Caco-2 (cell line): ENCODE results near the gene MMP20. TPM values are rescaled to one million over a fixed set of nuclear protein-coding genes. Genes with fewer than 3 reads are reported as not detected.
"Not testable (repeated sequence)": the region's sequence is repeated elsewhere in the genome, so short reads cannot be mapped to it uniquely, and the experiment has no call there.

Experiments
- BruUV-seq: library from RNA; stranded (reverse); fragments of 400-500 nt; replicated peaks from 2 replicates; lab custom pipeline; 2021; lab: Mats Ljungman, UMichigan
- CTCF ChIA-PET: fragments of 300-600 bp; sonication (Branson Sonifier 250); formaldehyde crosslinking; loops from one replicate; lab custom pipeline; 2022; ENCODE audit warnings: antibody characterized with exemption; lab: Charles Lee
- POLR2A ChIA-PET: fragments of 300-600 bp; sonication (Branson Sonifier 250); formaldehyde crosslinking; loops from one replicate; lab custom pipeline; 2022; ENCODE audit warnings: antibody characterized with exemption; lab: Charles Lee
- DNase-seq, 2 experiments: peaks; one replicate each; pipeline versions ENCODE4 v3.0.0 to v3.0.0-alpha.2; 2020 to 2022
- H3K27me3 ChIP-seq: replicated peaks from 2 replicates; pipeline ENCODE4 v1.6.0; 2011; ENCODE audit warnings: low read length; ENCODE audit not compliant: control insufficient read depth, insufficient read depth
- H3K36me3 ChIP-seq: 2 replicates; pipeline ENCODE4 v1.5.1; 2011; ENCODE audit warnings: low read length; ENCODE audit not compliant: control insufficient read depth, insufficient read depth
- H3K4me1 ChIP-seq: fragments of 250-450 bp; sonication (Bioruptor Pico); 2 replicates; pipeline ENCODE4 v1.5.1; 2020; ENCODE audit warnings: mild to moderate bottlenecking
- H3K4me3 ChIP-seq: 2 replicates; pipeline ENCODE4 v1.5.1; 2011; ENCODE audit warnings: low read depth, mild to moderate bottlenecking, control low read depth, low read length
- H3K9me3 ChIP-seq: fragments of 250-450 bp; sonication (Bioruptor Pico); 2 replicates; pipeline ENCODE4 v1.5.1; 2020; ENCODE audit warnings: mild to moderate bottlenecking, moderate library complexity
- H3K27ac Mint-ChIP-seq: one replicate; pipeline ENCODE4 v1.8.0; 2022; ENCODE audit warnings: mixed read lengths; ENCODE audit not compliant: unreplicated experiment
- H3K27me3 Mint-ChIP-seq: one replicate; pipeline ENCODE4 v1.8.0; 2022; ENCODE audit warnings: mixed read lengths; ENCODE audit not compliant: insufficient read depth, unreplicated experiment
- H3K36me3 Mint-ChIP-seq: one replicate; pipeline ENCODE4 v1.8.0; 2022; ENCODE audit warnings: mild to moderate bottlenecking, mixed read lengths; ENCODE audit not compliant: insufficient read depth, unreplicated experiment
- H3K4me1 Mint-ChIP-seq: one replicate; pipeline ENCODE4 v1.8.0; 2022; ENCODE audit warnings: low read depth, mixed read lengths; ENCODE audit not compliant: unreplicated experiment
- H3K4me3 Mint-ChIP-seq: one replicate; pipeline ENCODE4 v1.8.0; 2022; ENCODE audit warnings: mild to moderate bottlenecking, moderate library complexity, mixed read lengths; ENCODE audit not compliant: unreplicated experiment
- H3K9me3 Mint-ChIP-seq: one replicate; pipeline ENCODE4 v1.8.0; 2022; ENCODE audit warnings: mixed read lengths; ENCODE audit not compliant: unreplicated experiment
- CTCF ChIP-seq, 2 experiments: fragments of 200-600 bp in 1 of 2; IDR thresholded peaks; 1 replicate in 1 of 2; 2 replicates in 1 of 2; pipeline versions ENCODE4 v1.5.1 to v1.8.0; 2011 to 2022; ENCODE audit warnings: antibody characterized with exemption in 1 of 2, control low read depth in 1 of 2, inconsistent platforms in 1 of 2, low read depth in 1 of 2, low read length in 1 of 2, mild to moderate bottlenecking in 1 of 2, moderate library complexity in 1 of 2; ENCODE audit not compliant: insufficient read depth in 1 of 2, severe bottlenecking in 1 of 2, unreplicated experiment in 1 of 2
- intact Hi-C: fragments of 100-400 bp; cut with micrococcal nuclease; formaldehyde crosslinking; loops from one replicate; pipeline ENCODE4 v1.10.0; 2022; ENCODE audit not compliant: unreplicated experiment
- total RNA-seq: library from RNA; stranded (reverse); gene quantifications from 2 replicates; pipeline ENCODE4 v1.2.3, GENCODE V29; 2022

Gene MMP20
- total RNA-seq, 1 experiment from 2014 or later: not detected

GRCh38 chr11:102630598-102631448 lies 5.7 kb upstream of the MMP20 start:
- no peaks in the 10 kb centered on the region for H3K27me3 Mint-ChIP-seq
- no peaks in the 10 kb centered on the region for H3K9me3 Mint-ChIP-seq
- DNase-seq: no peak
- H3K4me3 Mint-ChIP-seq: no peak overlapping the region
- H3K36me3 Mint-ChIP-seq: no peaks in the 10 kb centered on the region
- Histone ChIP-seq H3K36me3 (no peaks in the 10 kb centered on the region), H3K27me3 (no peaks in the 10 kb centered on the region), H3K4me3 (no peak overlapping the region), H3K4me1 (no peaks in the 10 kb centered on the region), H3K9me3 (no peaks in the 10 kb centered on the region)
- ChIA-PET CTCF (interaction anchor here (0.6 to 2.6 kb wide), 2 partner anchors 36 to 284 kb away, joined by 7 to 11 read pairs; partner anchors contain the start of gene BIRC2), POLR2A (no interaction called here)
- intact Hi-C loops: no loop called here
- no peak for TF ChIP-seq CTCF (IDR thresholded peaks at IDR 0.05; ENCODE audit: insufficient read depth in 1 of 2, low read depth in 1 of 2, low read length in 1 of 2, severe bottlenecking in 1 of 2, unreplicated experiment in 1 of 2)
- H3K27ac Mint-ChIP-seq: no peak overlapping the region
- no peaks in the 10 kb centered on the region for H3K4me1 Mint-ChIP-seq
- BruUV-seq: no TSS peak

GRCh38 chr11:102629908-102630307 lies 4.8 kb upstream of the MMP20 start:
- BruUV-seq, DNase-seq, H3K27ac Mint-ChIP-seq, H3K36me3 ChIP-seq, H3K4me3 ChIP-seq, H3K4me1 Mint-ChIP-seq, POLR2A ChIA-PET, H3K4me1 ChIP-seq, H3K9me3 Mint-ChIP-seq, H3K4me3 Mint-ChIP-seq, intact Hi-C loops, H3K9me3 ChIP-seq, H3K27me3 Mint-ChIP-seq, H3K36me3 Mint-ChIP-seq, H3K27me3 ChIP-seq: not testable (repeated sequence)
- CTCF ChIA-PET: interaction anchor here (2.6 kb wide), 1 partner anchor 36 kb away, joined by 11 read pairs; no protein-coding TSS in a partner anchor

GRCh38 chr11:102626676-102627075 lies 1.5 kb upstream of the MMP20 start:
- POLR2A ChIA-PET: no interaction called here
- intact Hi-C loops: no loop called here
- H3K4me1 ChIP-seq: peaks cover 4% of the 10 kb centered on the region; the same call in 1 of the 2 replicates

More at GRCh38 chr11:102626676-102627075, 1.5 kb upstream of the MMP20 start:
- H3K4me3 Mint-ChIP-seq: no peak overlapping the region
- no peaks in the 10 kb centered on the region for H3K27me3 Mint-ChIP-seq
- CTCF ChIA-PET: no interaction called here
- no peaks in the 10 kb centered on the region for H3K36me3 ChIP-seq
- DNase-seq: no peak
- BruUV-seq: no TSS peak
- no peaks in the 10 kb centered on the region for H3K36me3 Mint-ChIP-seq
- peaks cover 17% of the 10 kb centered on the region for H3K4me1 Mint-ChIP-seq
- no peaks in the 10 kb centered on the region for H3K9me3 Mint-ChIP-seq
- no peaks in the 10 kb centered on the region for H3K9me3 ChIP-seq
- no peak overlapping the region for H3K27ac Mint-ChIP-seq
- no peak overlapping the region for H3K4me3 ChIP-seq
- H3K27me3 ChIP-seq: no peaks in the 10 kb centered on the region
- TF ChIP-seq CTCF (IDR thresholded peaks at IDR 0.05; ENCODE audit: insufficient read depth in 1 of 2, low read depth in 1 of 2, low read length in 1 of 2, severe bottlenecking in 1 of 2, unreplicated experiment in 1 of 2): no peak
